NCI-H774 (cell line): ENCODE data around the gene ZFC3H1.
"Not testable (repeated sequence)": the region's sequence is repeated elsewhere in the genome, so short reads cannot be mapped to it uniquely, and the experiment has no call there.

Experiments
- DNase-seq: peaks from one replicate; lab custom pipeline; 2025; lab: John Stamatoyannopoulos, UW

ZFC3H1 gene

GRCh38 chr12:71576496-71576895 lies 87.2 kb downstream of the ZFC3H1 start:
- DNase-seq, result no peak

- not testable (repeated sequence) for DNase-seq
These were observed 93.8 kb downstream of the ZFC3H1 start for GRCh38 chr12:71569885-71570284.

DNA sequence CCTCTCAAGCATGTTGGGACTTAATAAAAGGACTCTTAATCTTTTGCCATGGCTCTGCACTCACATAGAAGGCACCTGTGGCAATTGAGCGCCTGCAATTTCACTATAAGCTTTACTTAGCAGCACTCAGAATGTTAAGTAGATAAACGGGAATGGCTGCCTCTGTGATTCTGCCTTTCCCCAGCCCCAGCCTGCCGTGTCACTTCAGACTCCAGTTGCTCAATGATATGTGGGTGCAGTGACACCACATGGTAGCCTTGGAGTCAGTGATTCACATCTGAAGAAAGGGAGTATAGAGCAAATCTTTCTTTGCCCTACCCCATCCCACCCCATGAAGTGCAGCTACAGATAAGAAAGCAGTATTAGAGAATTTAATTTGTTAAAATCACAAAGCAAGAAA lies 96.1 kb downstream of the ZFC3H1 start:
- no peak for DNase-seq

GRCh38 chr12:71566655-71567054 lies 97.0 kb downstream of the ZFC3H1 start:
- no peak for DNase-seq

- no peak for DNase-seq
These were observed 98.1 kb downstream of the ZFC3H1 start for GRCh38 chr12:71565535-71565934.

- peak; percentile 51 for DNase-seq
These were observed 100.7 kb downstream of the ZFC3H1 start for GRCh38 chr12:71562676-71563595.
